GM19395 (cell line): ENCODE data around the gene TPM3.
"Not testable (repeated sequence)": the region's sequence is repeated elsewhere in the genome, so short reads cannot be mapped to it uniquely, and the experiment has no call there.

Source experiments
- ATAC-seq: cut with Tn5 transposase; IDR thresholded peaks from one replicate; pipeline ENCODE4 v1.9.1; 2021; ENCODE audit warnings: mild to moderate bottlenecking, moderate library complexity; ENCODE audit not compliant: unreplicated experiment

The TPM3 gene

GRCh38 chr1:154191990-154192461, at the start of gene TPM3:
Gene TPM3, minus strand, starts transcription at chr1:154192100. Its CDS starts 82 bp downstream, at chr1:154192018.
- ATAC-seq, result no peak

- ATAC-seq, result no peak
Observed at GRCh38 chr1:154240294-154240833, 48.5 kb upstream of the TPM3 start.

GRCh38 chr1:154239491-154239890, 47.6 kb upstream of the TPM3 start:
- ATAC-seq, result no peak

GRCh38 chr1:154237880-154238506, 46.1 kb upstream of the TPM3 start:
- no peak for ATAC-seq

DNA sequence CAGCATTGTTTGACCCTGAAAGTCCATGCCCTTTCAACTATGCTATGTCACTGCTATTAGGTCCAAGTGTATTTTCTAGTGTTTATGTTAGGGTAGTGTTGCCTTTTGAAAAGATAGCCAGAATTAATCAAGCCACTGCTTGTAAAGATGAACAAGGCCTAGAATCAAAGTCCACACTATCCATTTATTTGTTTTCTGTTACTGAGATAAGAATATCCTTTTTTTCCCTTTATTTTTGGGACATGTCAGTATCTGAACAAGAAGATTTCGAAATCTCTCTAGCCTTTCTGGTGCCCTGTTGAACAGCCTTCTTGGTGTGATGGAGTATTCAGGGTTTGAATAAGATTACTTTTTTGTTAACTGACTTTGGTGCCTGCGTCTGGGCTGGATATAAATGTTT, 45.5 kb upstream of the TPM3 start:
- ATAC-seq, result no peak

- no peak for ATAC-seq
Observed at GRCh38 chr1:154236855-154237254, 45.0 kb upstream of the TPM3 start.

DNA sequence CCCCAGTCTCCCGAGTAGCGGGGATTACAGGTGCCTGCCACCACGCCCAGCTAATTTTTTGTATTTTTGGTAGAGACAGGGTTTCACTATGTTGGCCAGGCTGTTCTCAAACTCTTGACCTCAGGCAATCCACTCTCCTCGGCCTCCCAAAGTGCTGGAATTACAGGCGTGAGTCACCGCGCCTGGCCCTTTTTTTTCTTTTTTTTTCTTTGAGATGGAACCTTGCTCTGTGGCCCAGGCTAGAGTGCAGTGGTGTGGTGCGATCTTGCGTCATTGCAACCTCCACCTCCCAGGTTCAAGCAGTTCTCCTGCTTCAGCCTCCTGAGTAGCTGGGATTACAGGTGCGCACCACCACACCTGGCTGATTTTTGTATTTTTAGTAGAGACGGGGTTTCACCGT, 41.2 kb upstream of the TPM3 start:
- not testable (repeated sequence) for ATAC-seq

- not testable (repeated sequence) for ATAC-seq
Observed at GRCh38 chr1:154231112-154231511, 39.2 kb upstream of the TPM3 start.

DNA sequence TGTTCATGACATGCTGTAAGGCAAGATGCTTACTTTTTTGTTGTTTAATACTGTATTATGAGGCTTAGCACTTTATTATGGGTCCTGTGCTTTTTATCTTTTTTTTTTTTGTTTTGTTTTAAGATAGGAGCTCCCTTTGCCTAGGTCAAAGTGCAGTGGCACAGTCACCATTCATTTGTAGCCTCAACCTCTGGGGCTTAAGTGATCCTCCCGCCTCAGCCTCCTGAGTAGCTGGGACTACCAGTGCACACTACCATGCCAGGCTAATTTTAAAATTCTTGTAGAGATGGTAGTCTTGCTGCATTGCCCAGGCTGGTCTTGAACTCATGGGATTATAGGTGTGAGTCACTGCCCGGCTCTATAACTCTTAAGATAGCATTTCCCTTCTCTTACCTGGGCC, 33.5 kb upstream of the TPM3 start:
- no peak for ATAC-seq

- ATAC-seq, result no peak
Observed at GRCh38 chr1:154223621-154224020, 31.7 kb upstream of the TPM3 start.

GRCh38 chr1:154222918-154223317, 31.0 kb upstream of the TPM3 start:
- no peak for ATAC-seq

- ATAC-seq, result no peak
Observed at GRCh38 chr1:154222518-154222917, 30.6 kb upstream of the TPM3 start.

DNA sequence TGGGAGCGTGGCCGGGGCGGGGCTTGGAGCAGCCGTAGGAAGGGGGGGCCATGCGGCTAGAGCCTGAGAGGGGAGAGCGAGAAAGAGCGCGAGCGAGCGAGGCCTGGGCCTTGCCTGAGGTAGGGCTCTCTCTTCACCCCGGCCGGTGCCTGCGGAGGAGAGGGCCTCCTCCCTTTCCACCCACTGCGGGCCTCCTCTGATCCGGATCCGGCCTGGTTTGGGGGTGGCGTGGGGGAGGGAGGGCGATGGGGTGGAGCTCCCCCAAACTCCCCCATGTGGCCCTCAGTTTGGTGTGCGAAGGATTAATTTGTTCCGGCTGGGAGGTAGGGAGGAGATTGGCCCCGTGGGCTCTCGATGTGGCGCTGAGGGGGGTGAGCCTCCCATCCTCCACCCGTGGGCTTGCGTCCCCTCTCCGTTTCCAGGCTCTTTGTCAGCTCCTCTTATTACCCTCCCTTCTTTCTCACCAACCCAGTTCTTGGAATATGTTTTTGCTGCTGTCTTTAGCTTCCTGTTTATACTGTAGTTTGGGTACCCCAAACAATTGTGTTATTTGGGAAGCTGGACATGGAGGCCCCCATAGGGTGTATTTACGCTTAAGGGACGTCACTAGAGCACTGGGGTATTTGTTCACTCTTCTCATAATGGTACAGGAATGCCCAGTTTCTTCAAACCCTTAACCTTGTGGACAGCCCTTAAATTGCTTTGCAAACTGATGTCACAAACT, 29.5 kb upstream of the TPM3 start:
- peak; percentile 19 for ATAC-seq

GRCh38 chr1:154220970-154221277, 29.0 kb upstream of the TPM3 start:
- peak; percentile 15 for ATAC-seq

DNA sequence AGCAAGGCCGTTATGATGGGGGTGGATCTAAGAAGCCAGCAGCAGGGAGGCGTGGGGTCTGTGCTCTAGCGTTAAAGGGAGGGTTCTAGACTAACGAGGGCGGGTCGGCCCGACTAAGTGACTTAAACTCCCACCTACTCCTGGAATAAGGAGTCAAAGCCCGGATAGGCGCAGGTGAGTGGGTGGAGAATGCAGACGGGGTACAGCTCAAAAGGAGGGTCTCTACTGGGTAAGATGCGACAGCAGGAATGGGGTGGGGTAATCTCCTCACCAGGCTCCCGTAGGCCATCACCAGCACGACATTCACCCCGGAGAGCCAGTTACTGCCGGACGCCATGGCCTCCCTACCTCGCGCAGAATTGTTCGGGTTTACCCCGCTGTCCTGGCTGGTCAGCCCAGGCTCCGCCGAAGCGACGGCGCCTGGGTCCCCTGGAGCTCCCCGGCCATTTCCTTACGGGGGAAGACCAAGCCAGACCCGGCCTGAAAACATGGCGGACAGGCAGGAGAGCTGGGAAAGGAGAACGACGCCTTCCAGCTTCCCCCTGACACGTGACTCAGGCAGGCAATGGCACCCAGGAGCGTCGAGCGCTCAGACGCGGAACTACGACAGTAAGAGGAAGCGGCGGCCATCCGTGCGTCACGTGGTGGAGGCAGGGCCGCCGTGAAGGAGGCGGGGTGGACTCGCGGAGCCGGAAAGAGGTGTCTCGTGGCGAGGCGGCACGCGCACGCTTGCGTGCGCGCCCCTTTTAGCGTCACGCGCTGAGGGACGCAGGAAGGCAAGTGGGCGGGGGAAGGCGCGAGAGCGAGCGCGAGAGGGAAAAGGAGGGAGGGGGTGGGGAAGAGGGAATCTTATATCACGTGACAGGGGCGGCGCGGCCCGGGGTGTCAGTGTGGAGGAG, 28.4 kb upstream of the TPM3 start, which contains the start of gene UBAP2L:
Gene UBAP2L, plus strand, starts transcription at position 885 of the 899 bp plus-strand sequence. CDS start 4,169 bp downstream, outside the sequence.
- peak; percentile 87 for ATAC-seq

DNA sequence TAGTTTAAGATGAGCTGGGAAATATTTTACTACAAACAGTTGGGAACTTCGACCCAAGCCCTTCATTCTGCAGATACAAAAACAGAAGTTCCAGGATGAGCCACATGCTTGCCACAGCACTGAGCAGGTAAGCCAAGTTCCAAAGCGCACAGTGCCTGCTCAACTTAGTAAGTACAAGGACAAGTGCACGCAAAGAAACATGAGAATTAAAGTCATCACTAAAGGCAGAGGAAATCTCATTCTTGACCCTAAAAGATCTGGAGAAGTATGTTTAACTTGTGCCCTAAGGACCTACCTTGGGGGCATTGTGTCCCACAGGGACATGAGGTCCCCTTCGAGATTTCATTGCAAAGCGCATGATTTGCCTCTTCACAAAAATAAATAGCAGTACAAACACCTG, 27.6 kb upstream of the TPM3 start:
- no peak for ATAC-seq

DNA sequence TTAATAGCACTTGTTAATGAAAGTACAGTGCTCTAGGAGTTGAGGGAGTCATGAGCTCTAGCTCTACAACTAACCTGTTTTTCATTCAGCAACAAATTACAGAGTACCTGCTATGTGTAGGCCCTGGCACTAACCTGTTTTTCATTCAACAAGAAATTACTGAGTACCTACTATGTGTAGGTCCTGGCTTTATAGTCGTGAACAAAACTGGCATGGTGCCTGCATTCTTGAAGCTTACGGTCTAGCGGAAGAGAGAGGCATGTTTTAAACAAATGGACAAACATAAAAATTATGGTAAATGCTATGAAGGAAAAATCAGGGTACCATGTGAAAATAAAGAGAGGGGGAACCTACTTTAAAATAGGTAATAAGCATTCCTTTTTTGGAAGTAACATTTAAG, 26.6 kb upstream of the TPM3 start:
- ATAC-seq, result no peak

- no peak for ATAC-seq
Observed at GRCh38 chr1:154213274-154213673, 21.4 kb upstream of the TPM3 start.

DNA sequence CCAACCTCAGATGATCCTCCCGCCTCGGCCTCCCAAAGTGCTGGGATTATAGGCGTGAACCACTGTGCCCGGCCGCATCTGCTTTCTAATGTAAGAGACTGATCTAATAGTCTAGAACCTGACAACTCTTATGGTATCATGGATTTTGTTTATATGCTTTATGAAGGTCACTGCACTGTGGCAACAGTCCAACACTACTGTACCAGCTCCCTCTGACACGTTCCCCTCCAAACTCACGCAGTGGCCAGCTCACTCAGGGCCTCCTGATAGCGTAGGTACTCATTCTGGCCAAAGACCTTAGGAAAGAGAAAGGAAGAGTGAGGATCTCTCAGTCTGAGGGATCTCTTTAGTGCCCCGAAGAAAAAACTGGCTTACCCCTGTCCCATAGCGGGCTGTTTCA, 20.2 kb upstream of the TPM3 start:
- no peak for ATAC-seq

DNA sequence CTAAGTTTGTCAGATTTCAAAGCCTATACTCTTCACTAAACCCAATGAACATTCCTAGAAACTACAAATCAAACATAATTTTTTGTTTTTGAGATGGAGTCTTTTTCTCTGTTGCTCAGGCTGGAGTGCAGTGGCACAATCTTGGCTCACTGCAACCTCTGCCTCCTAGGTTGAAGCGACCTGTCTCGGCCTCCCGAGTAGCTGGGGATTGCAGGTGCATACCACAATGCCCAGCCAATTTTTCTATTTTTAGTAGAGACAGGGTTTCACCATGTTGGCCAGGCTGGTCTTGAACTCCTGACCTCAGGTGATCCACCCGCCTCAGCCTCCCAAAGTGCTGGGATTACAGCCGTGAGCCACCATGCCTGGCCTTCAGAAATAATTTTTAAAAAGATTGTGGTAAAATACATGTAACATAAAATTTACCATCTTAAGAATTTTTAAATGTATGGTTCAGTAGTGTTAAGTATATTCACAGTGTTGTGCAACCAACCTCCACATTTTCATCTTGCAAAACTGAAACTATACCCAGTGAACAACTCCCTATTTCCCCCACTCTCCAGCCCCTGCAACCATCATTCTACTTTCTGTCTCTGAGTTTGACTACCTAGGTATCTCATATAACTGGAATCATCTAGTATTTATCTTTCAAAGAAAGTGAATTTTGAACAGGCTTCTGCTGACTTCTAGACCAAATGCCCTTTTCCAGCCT, 16.9 kb upstream of the TPM3 start:
- no peak for ATAC-seq

- ATAC-seq, result no peak
Observed at GRCh38 chr1:154207262-154207661, 15.4 kb upstream of the TPM3 start.
